Loucy (cell line): ENCODE data around the gene DLX3.

Experiments
- H2AFZ ChIP-seq: fragments of 200-600 bp; sonication (generic); 2 replicates; pipeline ENCODE4 v1.6.0; 2016; ENCODE audit warnings: antibody characterized with exemption, mild to moderate bottlenecking, low read length, moderate library complexity
- H3F3A ChIP-seq: fragments of 200-600 bp; 2 replicates; pipeline ENCODE4 v1.6.0; 2016; ENCODE audit warnings: antibody characterized with exemption, low read depth, mild to moderate bottlenecking
- H3K27me3 ChIP-seq: fragments of 200-600 bp; sonication (generic); 2 replicates; pipeline ENCODE4 v1.6.1; 2014; ENCODE audit warnings: low read length, mild to moderate bottlenecking; ENCODE audit not compliant: insufficient read depth, poor library complexity, severe bottlenecking
- H3K36me3 ChIP-seq: fragments of 200-600 bp; sonication (generic); 2 replicates; pipeline ENCODE4 v1.6.1; 2016; ENCODE audit warnings: low read length; ENCODE audit not compliant: insufficient read depth
- H3K4me1 ChIP-seq: fragments of 200-600 bp; sonication (generic); 2 replicates; pipeline ENCODE4 v1.5.1; 2014; ENCODE audit warnings: low read length, mild to moderate bottlenecking; ENCODE audit not compliant: insufficient read depth, poor library complexity, severe bottlenecking
- H3K4me2 ChIP-seq: fragments of 200-600 bp; sonication (generic); 2 replicates; pipeline ENCODE4 v1.6.0; 2014; ENCODE audit warnings: antibody characterized with exemption, low read length, low read depth, mild to moderate bottlenecking; ENCODE audit not compliant: poor library complexity, severe bottlenecking
- H3K4me3 ChIP-seq: fragments of 200-600 bp; sonication (generic); 2 replicates; pipeline ENCODE4 v1.5.1; 2014; ENCODE audit warnings: low read length, mild to moderate bottlenecking, mixed read lengths; ENCODE audit not compliant: poor library complexity, severe bottlenecking
- H3K79me2 ChIP-seq: fragments of 200-600 bp; sonication (generic); 2 replicates; pipeline ENCODE4 v1.6.1; 2014; ENCODE audit warnings: low read length; ENCODE audit not compliant: insufficient read depth
- H3K9ac ChIP-seq: fragments of 200-600 bp; sonication (generic); 2 replicates; pipeline ENCODE4 v1.6.0; 2014; ENCODE audit warnings: mild to moderate bottlenecking, low read depth, low read length, moderate library complexity; ENCODE audit not compliant: poor library complexity, severe bottlenecking
- H3K9me2 ChIP-seq: fragments of 200-600 bp; sonication (generic); replicated peaks from 2 replicates; pipeline ENCODE4 v1.6.1; 2016; ENCODE audit warnings: low read depth, low read length, mixed read lengths
- H3K9me3 ChIP-seq: fragments of 200-600 bp; sonication (generic); 2 replicates; pipeline ENCODE4 v1.6.1; 2014; ENCODE audit warnings: mild to moderate bottlenecking, antibody characterized with exemption, low read length, low read depth; ENCODE audit not compliant: insufficient read depth
- H4K20me1 ChIP-seq: fragments of 200-600 bp; sonication (generic); 2 replicates; pipeline ENCODE4 v1.6.0; 2014; ENCODE audit warnings: antibody characterized with exemption, low read length, mild to moderate bottlenecking; ENCODE audit not compliant: insufficient read depth, poor library complexity, severe bottlenecking
- CTCF ChIP-seq: fragments of 200-600 bp; sonication (generic); conservative IDR thresholded peaks from 2 replicates; pipeline ENCODE4 v1.5.1; 2014; ENCODE audit warnings: mild to moderate bottlenecking, antibody characterized with exemption, low read length
- EZH2phosphoT487 ChIP-seq: fragments of 200-600 bp; IDR thresholded peaks from 2 replicates; pipeline ENCODE4 v1.6.1; 2018; ENCODE audit warnings: antibody characterized with exemption, mild to moderate bottlenecking, moderate library complexity, borderline replicate concordance

DLX3 gene

GRCh38 chr17:49992191-49992932 is 2.7 kb downstream of the DLX3 start:
- Histone ChIP-seq H3K4me1 (peaks cover 5% of the 10 kb centered on the region), H4K20me1 (no peaks in the 10 kb centered on the region), H3K4me2 (no peak overlapping the region), H3K9ac (no peak overlapping the region), H3K4me3 (no peak overlapping the region), H2AFZ (no peak overlapping the region), H3K79me2 (no peaks in the 10 kb centered on the region), H3K9me3 (no peaks in the 10 kb centered on the region), H3K27me3 (no peaks in the 10 kb centered on the region), H3K9me2 (no peaks in the 10 kb centered on the region), H3F3A (no peaks in the 10 kb centered on the region), H3K36me3 (no peaks in the 10 kb centered on the region)
- no peak for TF ChIP-seq EZH2phosphoT487

DNA sequence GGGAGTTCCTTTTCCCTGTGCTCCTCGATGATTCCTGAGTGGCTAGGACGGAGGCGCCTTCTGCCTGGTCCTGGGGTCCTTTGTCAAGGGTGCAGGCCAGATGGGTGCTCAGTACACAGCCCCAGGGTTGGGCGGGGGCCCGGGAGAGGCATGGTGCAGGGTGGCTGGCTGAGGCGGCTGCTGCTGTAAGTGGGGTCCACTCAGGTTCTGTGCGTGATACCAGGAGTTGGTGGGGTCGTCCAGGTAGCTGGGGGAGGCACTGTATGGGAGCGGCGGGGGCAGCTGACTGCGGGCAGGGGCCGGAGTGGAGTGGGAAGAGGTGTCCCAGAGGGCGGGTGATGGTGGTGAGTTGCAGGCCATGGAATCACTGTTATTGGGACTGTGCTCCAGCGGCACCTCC is 3.6 kb downstream of the DLX3 start:
- Histone ChIP-seq H3K9ac (no peak overlapping the region), H3K4me3 (no peak overlapping the region), H3K9me2 (no peaks in the 10 kb centered on the region), H3K4me2 (no peak overlapping the region), H2AFZ (no peak overlapping the region), H3K9me3 (no peaks in the 10 kb centered on the region), H3K79me2 (no peaks in the 10 kb centered on the region), H4K20me1 (no peaks in the 10 kb centered on the region), H3F3A (no peaks in the 10 kb centered on the region), H3K27me3 (no peaks in the 10 kb centered on the region), H3K4me1 (peaks cover 7% of the 10 kb centered on the region), H3K36me3 (no peaks in the 10 kb centered on the region)
- TF ChIP-seq EZH2phosphoT487: no peak
- TF ChIP-seq CTCF: no peak

DNA sequence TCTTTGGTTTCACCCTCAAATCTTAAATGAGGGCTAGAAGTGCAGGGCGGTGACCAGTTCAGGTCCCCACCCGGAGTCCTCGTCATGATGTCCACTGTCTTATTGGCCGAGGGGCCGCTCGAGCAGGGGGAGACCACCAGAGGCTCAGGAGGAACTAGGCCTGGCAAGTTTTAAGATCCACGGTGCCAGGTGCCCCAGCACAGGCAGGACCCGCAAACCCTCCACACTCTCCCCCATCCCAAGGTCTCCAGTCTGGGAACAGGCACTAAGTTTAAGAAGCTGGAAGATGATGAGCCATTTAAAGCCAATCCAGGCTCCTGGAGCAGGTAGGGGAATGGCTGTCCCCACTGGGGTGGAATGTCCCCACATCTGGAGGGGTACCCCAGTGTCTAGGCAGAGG is 4.1 kb downstream of the DLX3 start:
- Histone ChIP-seq H3K4me1 (peaks cover 8% of the 10 kb centered on the region), H3F3A (no peaks in the 10 kb centered on the region), H3K27me3 (no peaks in the 10 kb centered on the region), H3K9ac (no peak overlapping the region), H3K4me3 (no peak overlapping the region), H3K36me3 (no peaks in the 10 kb centered on the region), H3K9me2 (no peaks in the 10 kb centered on the region), H3K79me2 (no peaks in the 10 kb centered on the region), H2AFZ (no peak overlapping the region), H4K20me1 (no peaks in the 10 kb centered on the region), H3K4me2 (no peak overlapping the region), H3K9me3 (no peaks in the 10 kb centered on the region)
- TF ChIP-seq EZH2phosphoT487 (no peak), CTCF (no peak)

- Histone ChIP-seq H3K9me3 (no peaks in the 10 kb centered on the region), H3K27me3 (no peaks in the 10 kb centered on the region), H3F3A (no peaks in the 10 kb centered on the region), H3K9ac (no peak overlapping the region), H3K36me3 (no peaks in the 10 kb centered on the region), H3K4me3 (no peak overlapping the region), H3K4me2 (no peak overlapping the region), H2AFZ (no peak overlapping the region), H4K20me1 (no peaks in the 10 kb centered on the region), H3K9me2 (no peaks in the 10 kb centered on the region), H3K79me2 (no peaks in the 10 kb centered on the region), H3K4me1 (peaks cover 12% of the 10 kb centered on the region)
- no peak for TF ChIP-seq CTCF
- TF ChIP-seq EZH2phosphoT487: no peak
These were observed 4.7 kb downstream of the DLX3 start for GRCh38 chr17:49990331-49990730.
